AG04450 (cell line): ENCODE results near the gene MAP1A. TPM values are rescaled to one million over a fixed set of nuclear protein-coding genes. Genes with fewer than 3 reads are reported as not detected.

Experiments used
- CTCF ChIA-PET: fragments of 300-600, 350-600 bp; formaldehyde crosslinking; extraction: SDS; loops from one replicate; lab custom pipeline; 2022; ENCODE audit warnings: antibody characterized with exemption, inconsistent platforms; lab: Charles Lee
- POLR2A ChIA-PET: fragments of 350-600 bp; formaldehyde crosslinking; extraction: SDS; loops from one replicate; lab custom pipeline; 2021; ENCODE audit warnings: antibody characterized with exemption, inconsistent platforms; lab: Yijun Ruan, JAX
- DNase-seq: peaks from one replicate; pipeline ENCODE4 v3.0.0-alpha.2; 2011; ENCODE audit warnings: low read depth, low spot score
- H3K27ac ChIP-seq: one replicate; pipeline ENCODE4 v1.5.1; 2012; ENCODE audit warnings: low read depth, low read length, control low read depth
- H3K27me3 ChIP-seq: one replicate; pipeline ENCODE4 v1.6.0; 2012; ENCODE audit warnings: low read length; ENCODE audit not compliant: control insufficient read depth, insufficient read depth
- H3K4me3 ChIP-seq: 2 replicates; pipeline ENCODE4 v1.5.1; 2011; ENCODE audit warnings: mild to moderate bottlenecking, low read depth, low read length, control low read depth
- H3K9me3 ChIP-seq: 2 replicates; pipeline ENCODE4 v1.5.1; 2012; ENCODE audit warnings: low read length; ENCODE audit not compliant: control insufficient read depth, insufficient read depth
- CTCF ChIP-seq: IDR thresholded peaks from 2 replicates; pipeline ENCODE4 v1.5.1; 2011; ENCODE audit warnings: low read depth, low read length, control low read depth, inconsistent platforms
- polyA minus RNA-seq: library from RNA; depleted of rRNA, polyadenylated mRNA; stranded (reverse); fragments of >200 nt; gene quantifications from 2 replicates; pipeline ENCODE4 v1.2.3, GENCODE V29; 2011; rRNA and poly(A)+ RNA removed
- polyA plus RNA-seq: library from polyadenylated mRNA; depleted of rRNA; stranded (reverse); fragments of >200 nt; gene quantifications from 2 replicates; pipeline ENCODE4 v1.2.3, GENCODE V29; 2011; rRNA removed

MAP1A gene
- polyA plus RNA-seq (48.5 and 52.9 TPM in 2 replicates), polyA minus RNA-seq (181 and 203 TPM in 2 replicates)

- TF ChIP-seq CTCF: no peak
- CTCF ChIA-PET: interaction anchor here (1.3 kb wide), 1 partner anchor 77 kb away, joined by 7 read pairs; no protein-coding TSS in a partner anchor
Observed at GRCh38 chr15:43517354-43518196, at the start of gene MAP1A. TSS of gene MAP1A (plus strand) at chr15:43517608. CDS start at chr15:43521474, 3,866 bp downstream.

GRCh38 chr15:43469867-43470266 lies 47.5 kb upstream of the MAP1A start:
- POLR2A ChIA-PET: interaction anchor here (0.9 kb wide), 1 partner anchor 41 kb away, joined by 3 read pairs; no protein-coding TSS in a partner anchor
- no peaks in the 10 kb centered on the region for H3K9me3 ChIP-seq
- CTCF ChIA-PET: no interaction called here
- H3K27me3 ChIP-seq: no peaks in the 10 kb centered on the region
- no peak for TF ChIP-seq CTCF
- H3K27ac ChIP-seq: no peak overlapping the region
- no peak overlapping the region for H3K4me3 ChIP-seq
- no peak for DNase-seq

More at GRCh38 chr15:43517354-43518196, at the start of gene MAP1A:
- Histone ChIP-seq H3K4me3 (peak within 1 kb of the TSS; percentile 98), H3K27me3 (no peaks in the 10 kb centered on the region), H3K9me3 (no peaks in the 10 kb centered on the region), H3K27ac (peak within 1 kb of the TSS; percentile 75)
- POLR2A ChIA-PET: interaction anchor here (0.6 to 1.3 kb wide), 7 partner anchors 7 to 743 kb away, joined by 3 to 5 read pairs (median 4); no protein-coding TSS in a partner anchor
- no peak for DNase-seq

GRCh38 chr15:43471975-43472374 lies 45.4 kb upstream of the MAP1A start:
- DNase-seq: no peak
- Histone ChIP-seq H3K27ac (no peak overlapping the region), H3K9me3 (no peaks in the 10 kb centered on the region), H3K27me3 (no peaks in the 10 kb centered on the region), H3K4me3 (no peak overlapping the region)
- CTCF ChIA-PET: no interaction called here
- POLR2A ChIA-PET: no interaction called here
- TF ChIP-seq CTCF: no peak

GRCh38 chr15:43473885-43474284 lies 43.5 kb upstream of the MAP1A start:
- CTCF ChIA-PET: no interaction called here
- no peak for TF ChIP-seq CTCF
- DNase-seq: no peak
- no peak overlapping the region for H3K27ac ChIP-seq
- H3K9me3 ChIP-seq: no peaks in the 10 kb centered on the region
- no peaks in the 10 kb centered on the region for H3K27me3 ChIP-seq
- POLR2A ChIA-PET: no interaction called here
- H3K4me3 ChIP-seq: no peak overlapping the region
